ENCODE data around the gene CNTN5. TPM values are rescaled to one million over a fixed set of nuclear protein-coding genes. Genes with fewer than 3 reads are reported as not detected.

Gene CNTN5
- total RNA-seq, 6 donors from 2014 or later: 0.13 to 1.0 (median 0.57) TPM; not detected in 2

- no peaks in the 10 kb centered on the region for H3K9me3 ChIP-seq
- ATAC-seq (ENCODE audit: low FRiP score in 2 of 2) (no peak), DNase-seq (no peak)
- H3K27ac ChIP-seq: no peak overlapping the region
- TF ChIP-seq POLR2A (IDR thresholded peaks at IDR 0.05): no peak
- TF ChIP-seq CTCF (IDR thresholded peaks at IDR 0.05): no peak
- no peak for TF ChIP-seq POLR2AphosphoS5 (IDR thresholded peaks at IDR 0.05)
- no peak for TF ChIP-seq EP300 (IDR thresholded peaks at IDR 0.05)
- no peak overlapping the region for H3K4me3 ChIP-seq
- no peaks in the 10 kb centered on the region for H3K27me3 ChIP-seq
- no peaks in the 10 kb centered on the region for H3K4me1 ChIP-seq
- 47% methylated on average over 2 of the region's 2 CpGs for WGBS, 2 donors
- no peaks in the 10 kb centered on the region for H3K36me3 ChIP-seq
These were observed 550.3 kb downstream of the CNTN5 start for GRCh38 chr11:99571094-99571493.

- no peaks in the 10 kb centered on the region for H3K27me3 ChIP-seq
- TF ChIP-seq POLR2AphosphoS5 (IDR thresholded peaks at IDR 0.05) (no peak), POLR2A (IDR thresholded peaks at IDR 0.05) (no peak), EP300 (IDR thresholded peaks at IDR 0.05) (no peak), CTCF (IDR thresholded peaks at IDR 0.05) (no peak)
- H3K27ac ChIP-seq: no peak overlapping the region
- no peak for ATAC-seq (ENCODE audit: low FRiP score in 2 of 2)
- DNase-seq: no peak
- no peaks in the 10 kb centered on the region for H3K9me3 ChIP-seq
- no peaks in the 10 kb centered on the region for H3K4me1 ChIP-seq
- H3K4me3 ChIP-seq: no peak overlapping the region
- H3K36me3 ChIP-seq: no peaks in the 10 kb centered on the region
These were observed 564.1 kb downstream of the CNTN5 start for GRCh38 chr11:99584830-99585229.

- WGBS, 2 donors: 35 to 47% methylated on average over 4 of the region's 4 CpGs
- H3K4me3 ChIP-seq: no peak overlapping the region
- ATAC-seq (ENCODE audit: low FRiP score in 2 of 2): no peak
These were observed 564.9 kb downstream of the CNTN5 start for GRCh38 chr11:99585606-99586005.

GRCh38 chr11:99589771-99590170 is 569.0 kb downstream of the CNTN5 start:
- H3K36me3 ChIP-seq: no peaks in the 10 kb centered on the region
- H3K4me1 ChIP-seq: no peaks in the 10 kb centered on the region
- H3K27me3 ChIP-seq: no peaks in the 10 kb centered on the region
- no peak overlapping the region for H3K4me3 ChIP-seq
- no peak for TF ChIP-seq POLR2A (IDR thresholded peaks at IDR 0.05)
- TF ChIP-seq EP300 (IDR thresholded peaks at IDR 0.05): no peak
- no peak for TF ChIP-seq CTCF (IDR thresholded peaks at IDR 0.05)
- no peak for TF ChIP-seq POLR2AphosphoS5 (IDR thresholded peaks at IDR 0.05)
- no peaks in the 10 kb centered on the region for H3K9me3 ChIP-seq
- WGBS, 2 donors: 69 to 77% methylated on average over 2 of the region's 2 CpGs
- no peak for ATAC-seq (ENCODE audit: low FRiP score in 2 of 2)
- H3K27ac ChIP-seq: no peak overlapping the region
- DNase-seq: no peak

More at GRCh38 chr11:99585606-99586005, 564.9 kb downstream of the CNTN5 start:
- Histone ChIP-seq H3K36me3 (no peaks in the 10 kb centered on the region), H3K9me3 (no peaks in the 10 kb centered on the region), H3K4me1 (no peaks in the 10 kb centered on the region), H3K27me3 (no peaks in the 10 kb centered on the region), H3K27ac (no peak overlapping the region)
- no peak for DNase-seq
- TF ChIP-seq EP300 (IDR thresholded peaks at IDR 0.05) (no peak), POLR2AphosphoS5 (IDR thresholded peaks at IDR 0.05) (no peak), POLR2A (IDR thresholded peaks at IDR 0.05) (no peak), CTCF (IDR thresholded peaks at IDR 0.05) (no peak)

GRCh38 chr11:99592266-99592665 is 571.5 kb downstream of the CNTN5 start:
- Histone ChIP-seq H3K9me3 (no peaks in the 10 kb centered on the region), H3K4me1 (no peaks in the 10 kb centered on the region), H3K27ac (no peak overlapping the region), H3K36me3 (no peaks in the 10 kb centered on the region), H3K27me3 (no peaks in the 10 kb centered on the region), H3K4me3 (no peak overlapping the region)
- DNase-seq: no peak
- TF ChIP-seq POLR2AphosphoS5 (IDR thresholded peaks at IDR 0.05) (no peak), EP300 (IDR thresholded peaks at IDR 0.05) (no peak), POLR2A (IDR thresholded peaks at IDR 0.05) (no peak)
- WGBS, 2 donors: 60 to 61% methylated on average over 4 of the region's 4 CpGs
- ATAC-seq (ENCODE audit: low FRiP score in 2 of 2): no peak

Data from upper lobe of left lung (tissue), 6 donors.